NB4 (cell line): ENCODE measurements around the gene ANXA6.

Experiments used
- MYC ChIP-seq: IDR thresholded peaks from 2 replicates; pipeline ENCODE4 v1.6.1; 2011; ENCODE audit warnings: low read depth, low read length
- POLR2A ChIP-seq: IDR thresholded peaks from 2 replicates; pipeline ENCODE4 v1.6.1; 2011; ENCODE audit warnings: mild to moderate bottlenecking; ENCODE audit not compliant: insufficient read length; ENCODE audit errors: extremely low read depth
- TF ChIP-seq, protein P1 (sequence below): IDR thresholded peaks from one replicate; pipeline ENCODE4 v1.5.1; 2012; ENCODE audit warnings: low read depth, low read length
- TF ChIP-seq, protein P2 (sequence below): IDR thresholded peaks from 2 replicates; pipeline ENCODE4 v1.6.1; 2011; ENCODE audit warnings: low read depth, low read length

DNA sequence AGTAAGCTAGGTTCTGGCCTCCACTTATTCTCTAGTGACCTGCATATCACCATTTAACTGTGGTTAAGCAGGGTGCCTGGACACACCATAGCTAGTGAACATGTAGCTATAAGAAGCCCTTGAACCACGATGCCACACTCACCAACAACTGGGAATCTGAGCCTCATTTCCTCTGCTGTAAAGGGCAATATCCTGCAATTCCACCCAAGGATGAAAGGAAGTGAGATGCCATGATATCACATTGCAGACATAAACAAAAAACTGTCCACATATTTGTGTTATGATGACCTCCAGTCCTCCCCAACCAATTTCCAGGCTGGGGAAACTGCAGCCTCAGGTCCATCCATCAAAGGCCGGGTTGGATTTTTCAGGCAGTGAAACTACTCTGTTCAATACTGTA lies 87.1 kb downstream of the ANXA6 start:
- no peak for TF ChIP-seq POLR2A
- TF ChIP-seq, protein P1, sequence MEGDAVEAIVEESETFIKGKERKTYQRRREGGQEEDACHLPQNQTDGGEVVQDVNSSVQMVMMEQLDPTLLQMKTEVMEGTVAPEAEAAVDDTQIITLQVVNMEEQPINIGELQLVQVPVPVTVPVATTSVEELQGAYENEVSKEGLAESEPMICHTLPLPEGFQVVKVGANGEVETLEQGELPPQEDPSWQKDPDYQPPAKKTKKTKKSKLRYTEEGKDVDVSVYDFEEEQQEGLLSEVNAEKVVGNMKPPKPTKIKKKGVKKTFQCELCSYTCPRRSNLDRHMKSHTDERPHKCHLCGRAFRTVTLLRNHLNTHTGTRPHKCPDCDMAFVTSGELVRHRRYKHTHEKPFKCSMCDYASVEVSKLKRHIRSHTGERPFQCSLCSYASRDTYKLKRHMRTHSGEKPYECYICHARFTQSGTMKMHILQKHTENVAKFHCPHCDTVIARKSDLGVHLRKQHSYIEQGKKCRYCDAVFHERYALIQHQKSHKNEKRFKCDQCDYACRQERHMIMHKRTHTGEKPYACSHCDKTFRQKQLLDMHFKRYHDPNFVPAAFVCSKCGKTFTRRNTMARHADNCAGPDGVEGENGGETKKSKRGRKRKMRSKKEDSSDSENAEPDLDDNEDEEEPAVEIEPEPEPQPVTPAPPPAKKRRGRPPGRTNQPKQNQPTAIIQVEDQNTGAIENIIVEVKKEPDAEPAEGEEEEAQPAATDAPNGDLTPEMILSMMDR, result no peak
- TF ChIP-seq, protein P2, sequence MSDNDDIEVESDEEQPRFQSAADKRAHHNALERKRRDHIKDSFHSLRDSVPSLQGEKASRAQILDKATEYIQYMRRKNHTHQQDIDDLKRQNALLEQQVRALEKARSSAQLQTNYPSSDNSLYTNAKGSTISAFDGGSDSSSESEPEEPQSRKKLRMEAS, result no peak
- no peak for TF ChIP-seq MYC
